Measurements from ENCODE around the gene ASPSCR1. TPM values are rescaled to one million over a fixed set of nuclear protein-coding genes. Genes with fewer than 3 reads are reported as not detected.

The ASPSCR1 gene
- total and polyA plus RNA-seq, 2 of the 13 experiments (the other 11 are each of a cell fraction or from before 2014, with no cell fraction given): 274 to 314 TPM

DNA sequence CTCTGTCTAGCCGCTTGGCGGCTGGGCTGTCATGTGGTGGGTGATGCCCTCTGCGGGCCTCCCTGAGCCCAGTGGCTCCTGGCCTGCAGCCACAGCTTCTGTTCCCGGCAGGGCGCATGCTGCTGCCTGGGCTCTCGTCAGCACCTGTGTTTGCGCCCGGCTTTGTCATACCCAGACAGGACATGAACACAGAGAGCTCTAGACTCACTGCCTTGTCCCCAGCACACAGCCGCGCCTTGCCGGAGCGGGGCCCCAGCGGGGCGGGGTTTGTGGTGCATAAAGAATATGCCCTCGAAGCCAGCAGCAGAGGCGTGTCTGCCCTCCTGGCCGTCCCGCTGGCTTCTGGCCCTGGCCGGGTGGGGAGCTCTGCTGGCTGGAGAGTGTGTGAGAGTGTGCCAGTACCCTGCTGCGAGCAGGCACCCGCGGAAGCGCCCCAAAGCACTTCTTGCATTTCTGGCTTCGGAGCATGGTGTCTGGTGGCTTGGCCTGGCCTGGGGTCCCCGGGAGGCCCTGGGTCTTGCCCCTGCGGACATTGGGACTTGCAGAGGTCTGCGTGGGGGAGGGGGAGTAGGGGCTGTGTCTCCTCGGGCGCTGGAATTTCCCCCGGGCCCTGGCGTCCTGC lies 14.4 kb downstream of the ASPSCR1 start (continued):
- TF ChIP-seq SETDB1 (CRISPR knock-in tag; IDR thresholded peaks at IDR 0.05; ENCODE audit: borderline replicate concordance) (no peak), HDAC2 (CRISPR knock-in tag; IDR thresholded peaks at IDR 0.05) (peak; percentile 88), RAD21 (CRISPR knock-in tag; IDR thresholded peaks at IDR 0.05) (peak; percentile 88), NR3C1 (CRISPR knock-in tag; IDR thresholded peaks at IDR 0.05) (peak; percentile 52; the same call in 1 of the 2 replicates), ARID2 (CRISPR knock-in tag; IDR thresholded peaks at IDR 0.05; ENCODE audit: borderline replicate concordance) (peak; percentile 82), ZNF484 (CRISPR knock-in tag; IDR thresholded peaks at IDR 0.05; ENCODE audit: borderline replicate concordance, low read depth) (0 out of 2 replicates have a peak, but pooled peaks have one; percentile 3), ZNF788 (CRISPR knock-in tag; IDR thresholded peaks at IDR 0.05; ENCODE audit: borderline replicate concordance) (peak; percentile 92), REXO4 (CRISPR knock-in tag; IDR thresholded peaks at IDR 0.05; ENCODE audit: borderline replicate concordance) (peak; percentile 16; the same call in 1 of the 2 replicates), ZNF737 (CRISPR knock-in tag; IDR thresholded peaks at IDR 0.05; ENCODE audit: borderline replicate concordance) (0 out of 2 replicates have a peak, but pooled peaks have one; percentile 47), ZNF121 (CRISPR knock-in tag; IDR thresholded peaks at IDR 0.05) (peak; percentile 100; the same call in 1 of the 2 replicates), PPARG (CRISPR knock-in tag; conservative IDR thresholded peaks at IDR 0.05) (peak; percentile 70; the same call in 1 of the 2 replicates), ZNF652 (CRISPR knock-in tag; IDR thresholded peaks at IDR 0.05; ENCODE audit: borderline replicate concordance, low read depth) (peak; percentile 32; the same call in 1 of the 2 replicates), ZNF577 (CRISPR knock-in tag; IDR thresholded peaks at IDR 0.05; ENCODE audit: borderline replicate concordance, low read depth) (no peak), FOXK2 (IDR thresholded peaks at IDR 0.05) (peak; percentile 46; the same call in 1 of the 2 replicates), ETV6 (CRISPR knock-in tag; conservative IDR thresholded peaks at IDR 0.05) (peak; percentile 47; the same call in 1 of the 2 replicates)
- TF ChIP-seq, protein P1, sequence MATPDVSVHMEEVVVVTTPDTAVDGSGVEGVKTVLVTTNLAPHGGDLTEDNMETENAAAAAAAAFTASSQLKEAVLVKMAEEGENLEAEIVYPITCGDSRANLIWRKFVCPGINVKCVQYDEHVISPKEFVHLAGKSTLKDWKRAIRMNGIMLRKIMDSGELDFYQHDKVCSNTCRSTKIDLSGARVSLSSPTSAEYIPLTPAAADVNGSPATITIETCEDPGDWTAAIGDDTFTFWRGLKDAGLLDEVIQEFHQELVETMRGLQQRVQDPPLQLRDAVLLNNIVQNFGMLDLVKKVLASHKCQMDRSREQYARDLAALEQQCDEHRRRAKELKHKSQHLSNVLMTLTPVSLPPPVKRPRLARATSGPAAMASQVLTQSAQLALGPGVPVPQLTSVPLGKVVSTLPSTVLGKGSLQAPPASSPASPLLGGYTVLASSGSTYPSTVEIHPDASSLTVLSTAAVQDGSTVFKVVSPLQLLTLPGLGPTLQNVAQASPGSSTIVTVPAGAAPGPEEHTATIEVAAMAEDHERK (CRISPR knock-in tag; IDR thresholded peaks at IDR 0.05; ENCODE audit: low read depth): no peak
- TF ChIP-seq, protein P2, sequence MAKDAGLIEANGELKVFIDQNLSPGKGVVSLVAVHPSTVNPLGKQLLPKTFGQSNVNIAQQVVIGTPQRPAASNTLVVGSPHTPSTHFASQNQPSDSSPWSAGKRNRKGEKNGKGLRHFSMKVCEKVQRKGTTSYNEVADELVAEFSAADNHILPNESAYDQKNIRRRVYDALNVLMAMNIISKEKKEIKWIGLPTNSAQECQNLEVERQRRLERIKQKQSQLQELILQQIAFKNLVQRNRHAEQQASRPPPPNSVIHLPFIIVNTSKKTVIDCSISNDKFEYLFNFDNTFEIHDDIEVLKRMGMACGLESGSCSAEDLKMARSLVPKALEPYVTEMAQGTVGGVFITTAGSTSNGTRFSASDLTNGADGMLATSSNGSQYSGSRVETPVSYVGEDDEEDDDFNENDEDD (CRISPR knock-in tag; IDR thresholded peaks at IDR 0.05; ENCODE audit: borderline replicate concordance): peak; percentile 93
- TF ChIP-seq, protein P3, sequence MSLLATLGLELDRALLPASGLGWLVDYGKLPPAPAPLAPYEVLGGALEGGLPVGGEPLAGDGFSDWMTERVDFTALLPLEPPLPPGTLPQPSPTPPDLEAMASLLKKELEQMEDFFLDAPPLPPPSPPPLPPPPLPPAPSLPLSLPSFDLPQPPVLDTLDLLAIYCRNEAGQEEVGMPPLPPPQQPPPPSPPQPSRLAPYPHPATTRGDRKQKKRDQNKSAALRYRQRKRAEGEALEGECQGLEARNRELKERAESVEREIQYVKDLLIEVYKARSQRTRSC (CRISPR knock-in tag; IDR thresholded peaks at IDR 0.05; ENCODE audit: low read depth): no peak; the same call in 1 of the 2 replicates
- TF ChIP-seq, protein P4, sequence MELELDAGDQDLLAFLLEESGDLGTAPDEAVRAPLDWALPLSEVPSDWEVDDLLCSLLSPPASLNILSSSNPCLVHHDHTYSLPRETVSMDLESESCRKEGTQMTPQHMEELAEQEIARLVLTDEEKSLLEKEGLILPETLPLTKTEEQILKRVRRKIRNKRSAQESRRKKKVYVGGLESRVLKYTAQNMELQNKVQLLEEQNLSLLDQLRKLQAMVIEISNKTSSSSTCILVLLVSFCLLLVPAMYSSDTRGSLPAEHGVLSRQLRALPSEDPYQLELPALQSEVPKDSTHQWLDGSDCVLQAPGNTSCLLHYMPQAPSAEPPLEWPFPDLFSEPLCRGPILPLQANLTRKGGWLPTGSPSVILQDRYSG (CRISPR knock-in tag; IDR thresholded peaks at IDR 0.05): peak; percentile 92
- TF ChIP-seq, protein P5, sequence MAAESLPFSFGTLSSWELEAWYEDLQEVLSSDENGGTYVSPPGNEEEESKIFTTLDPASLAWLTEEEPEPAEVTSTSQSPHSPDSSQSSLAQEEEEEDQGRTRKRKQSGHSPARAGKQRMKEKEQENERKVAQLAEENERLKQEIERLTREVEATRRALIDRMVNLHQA (CRISPR knock-in tag; IDR thresholded peaks at IDR 0.05): no peak
- TF ChIP-seq, protein P6, sequence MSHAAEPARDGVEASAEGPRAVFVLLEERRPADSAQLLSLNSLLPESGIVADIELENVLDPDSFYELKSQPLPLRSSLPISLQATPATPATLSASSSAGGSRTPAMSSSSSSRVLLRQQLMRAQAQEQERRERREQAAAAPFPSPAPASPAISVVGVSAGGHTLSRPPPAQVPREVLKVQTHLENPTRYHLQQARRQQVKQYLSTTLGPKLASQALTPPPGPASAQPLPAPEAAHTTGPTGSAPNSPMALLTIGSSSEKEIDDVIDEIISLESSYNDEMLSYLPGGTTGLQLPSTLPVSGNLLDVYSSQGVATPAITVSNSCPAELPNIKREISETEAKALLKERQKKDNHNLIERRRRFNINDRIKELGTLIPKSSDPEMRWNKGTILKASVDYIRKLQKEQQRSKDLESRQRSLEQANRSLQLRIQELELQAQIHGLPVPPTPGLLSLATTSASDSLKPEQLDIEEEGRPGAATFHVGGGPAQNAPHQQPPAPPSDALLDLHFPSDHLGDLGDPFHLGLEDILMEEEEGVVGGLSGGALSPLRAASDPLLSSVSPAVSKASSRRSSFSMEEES (CRISPR knock-in tag; IDR thresholded peaks at IDR 0.05): peak; percentile 89
- TF ChIP-seq, protein P7, sequence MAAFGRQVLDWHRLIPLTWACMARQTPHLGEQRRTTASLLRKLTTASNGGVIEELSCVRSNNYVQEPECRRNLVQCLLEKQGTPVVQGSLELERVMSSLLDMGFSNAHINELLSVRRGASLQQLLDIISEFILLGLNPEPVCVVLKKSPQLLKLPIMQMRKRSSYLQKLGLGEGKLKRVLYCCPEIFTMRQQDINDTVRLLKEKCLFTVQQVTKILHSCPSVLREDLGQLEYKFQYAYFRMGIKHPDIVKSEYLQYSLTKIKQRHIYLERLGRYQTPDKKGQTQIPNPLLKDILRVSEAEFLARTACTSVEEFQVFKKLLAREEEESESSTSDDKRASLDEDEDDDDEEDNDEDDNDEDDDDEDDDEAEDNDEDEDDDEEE (CRISPR knock-in tag; IDR thresholded peaks at IDR 0.05): peak; percentile 79; the same call in 1 of the 2 replicates
